ENCODE results near the gene ABHD14A. TPM values are rescaled to one million over a fixed set of nuclear protein-coding genes. Genes with fewer than 3 reads are reported as not detected.

Gene ABHD14A
- total and polyA plus RNA-seq, 2 of the 4 experiments (the other 2 are of a cell fraction), result 3.4 to 10.0 TPM

DNA sequence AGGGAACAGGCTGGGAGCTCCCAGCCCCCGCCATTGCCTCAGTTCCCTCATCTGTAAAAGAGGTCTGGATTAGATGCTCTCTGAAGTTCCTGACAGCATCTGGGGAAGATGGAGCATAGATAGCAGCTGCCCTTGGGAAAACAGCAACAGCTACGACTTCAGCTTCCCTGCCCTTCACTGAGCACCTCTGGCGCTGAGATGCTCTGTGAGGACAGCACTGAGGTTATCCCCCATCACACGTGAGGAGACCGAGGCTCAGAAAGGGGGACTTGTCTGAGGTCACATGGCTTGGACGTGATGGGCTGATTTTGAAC lies 31.9 kb downstream of the ABHD14A start:
- ChIA-PET CTCF (interaction anchor here (1.2 kb wide), 1 partner anchor 116 kb away, joined by 3 read pairs; no protein-coding TSS in a partner anchor), POLR2A (ENCODE audit: unreplicated experiment) (no interaction called here)
- H3K4ac ChIP-seq (ENCODE audit: low read depth, low read length), result no peak overlapping the region
- H3K9me1 ChIP-seq (ENCODE audit: insufficient read depth, low read length), result no peaks in the 10 kb centered on the region
- no peaks in the 10 kb centered on the region for H3K36me3 ChIP-seq (ENCODE audit: control insufficient read depth, insufficient read depth, low read length)
- no peaks in the 10 kb centered on the region for H3K9me3 ChIP-seq (ENCODE audit: control insufficient read depth, insufficient read depth, low read length)
- no peak overlapping the region; the same call in 1 of the 2 replicates for H2BK20ac ChIP-seq (ENCODE audit: low read depth, low read length)
- no peak overlapping the region for H3K14ac ChIP-seq (replicated peaks; ENCODE audit: low read depth, low read length)
- H2AK5ac ChIP-seq (ENCODE audit: low read depth, low read length), result no peak overlapping the region; the same call in 1 of the 2 replicates
- H3K4me1 ChIP-seq (ENCODE audit: control insufficient read depth, insufficient read depth, low read length), result peaks cover 11% of the 10 kb centered on the region
- no peak overlapping the region for H2BK5ac ChIP-seq (ENCODE audit: low read depth, low read length, poor library complexity, severe bottlenecking)
- DNase-seq (no peak), ATAC-seq (ENCODE audit: low read depth) (no peak)
- TF ChIP-seq MAZ (IDR thresholded peaks at IDR 0.05; ENCODE audit: borderline replicate concordance, low read depth, low read length) (no peak), RAD21 (IDR thresholded peaks at IDR 0.05; ENCODE audit: low read length) (no peak), POLR2A (IDR thresholded peaks at IDR 0.05; ENCODE audit: low read depth, low read length) (no peak), MAFK (IDR thresholded peaks at IDR 0.05; ENCODE audit: low read depth, low read length) (no peak), RFX5 (IDR thresholded peaks at IDR 0.05; ENCODE audit: low read depth, low read length) (no peak), CHD1 (IDR thresholded peaks at IDR 0.05; ENCODE audit: low read depth, low read length) (no peak), NFE2L2 (IDR thresholded peaks at IDR 0.05; ENCODE audit: low read depth, low read length) (no peak), FOS (IDR thresholded peaks at IDR 0.05; ENCODE audit: low read depth, low read length) (no peak), CEBPB (IDR thresholded peaks at IDR 0.05; ENCODE audit: low read depth, low read length) (no peak), BHLHE40 (IDR thresholded peaks at IDR 0.05; ENCODE audit: low read depth, low read length) (no peak), SMC3 (IDR thresholded peaks at IDR 0.05; ENCODE audit: low read depth, low read length) (no peak), RCOR1 (IDR thresholded peaks at IDR 0.05; ENCODE audit: insufficient replicate concordance, low read length) (no peak), MXI1 (IDR thresholded peaks at IDR 0.05; ENCODE audit: borderline replicate concordance, low read depth, low read length) (no peak)
- TF ChIP-seq, protein P1, sequence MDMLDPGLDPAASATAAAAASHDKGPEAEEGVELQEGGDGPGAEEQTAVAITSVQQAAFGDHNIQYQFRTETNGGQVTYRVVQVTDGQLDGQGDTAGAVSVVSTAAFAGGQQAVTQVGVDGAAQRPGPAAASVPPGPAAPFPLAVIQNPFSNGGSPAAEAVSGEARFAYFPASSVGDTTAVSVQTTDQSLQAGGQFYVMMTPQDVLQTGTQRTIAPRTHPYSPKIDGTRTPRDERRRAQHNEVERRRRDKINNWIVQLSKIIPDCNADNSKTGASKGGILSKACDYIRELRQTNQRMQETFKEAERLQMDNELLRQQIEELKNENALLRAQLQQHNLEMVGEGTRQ (IDR thresholded peaks at IDR 0.05; ENCODE audit: low read depth, low read length), result no peak
- TF ChIP-seq, protein P2, sequence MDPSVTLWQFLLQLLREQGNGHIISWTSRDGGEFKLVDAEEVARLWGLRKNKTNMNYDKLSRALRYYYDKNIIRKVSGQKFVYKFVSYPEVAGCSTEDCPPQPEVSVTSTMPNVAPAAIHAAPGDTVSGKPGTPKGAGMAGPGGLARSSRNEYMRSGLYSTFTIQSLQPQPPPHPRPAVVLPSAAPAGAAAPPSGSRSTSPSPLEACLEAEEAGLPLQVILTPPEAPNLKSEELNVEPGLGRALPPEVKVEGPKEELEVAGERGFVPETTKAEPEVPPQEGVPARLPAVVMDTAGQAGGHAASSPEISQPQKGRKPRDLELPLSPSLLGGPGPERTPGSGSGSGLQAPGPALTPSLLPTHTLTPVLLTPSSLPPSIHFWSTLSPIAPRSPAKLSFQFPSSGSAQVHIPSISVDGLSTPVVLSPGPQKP (IDR thresholded peaks at IDR 0.05; ENCODE audit: borderline replicate concordance, low read depth, low read length), result no peak
- TF ChIP-seq, protein P3, sequence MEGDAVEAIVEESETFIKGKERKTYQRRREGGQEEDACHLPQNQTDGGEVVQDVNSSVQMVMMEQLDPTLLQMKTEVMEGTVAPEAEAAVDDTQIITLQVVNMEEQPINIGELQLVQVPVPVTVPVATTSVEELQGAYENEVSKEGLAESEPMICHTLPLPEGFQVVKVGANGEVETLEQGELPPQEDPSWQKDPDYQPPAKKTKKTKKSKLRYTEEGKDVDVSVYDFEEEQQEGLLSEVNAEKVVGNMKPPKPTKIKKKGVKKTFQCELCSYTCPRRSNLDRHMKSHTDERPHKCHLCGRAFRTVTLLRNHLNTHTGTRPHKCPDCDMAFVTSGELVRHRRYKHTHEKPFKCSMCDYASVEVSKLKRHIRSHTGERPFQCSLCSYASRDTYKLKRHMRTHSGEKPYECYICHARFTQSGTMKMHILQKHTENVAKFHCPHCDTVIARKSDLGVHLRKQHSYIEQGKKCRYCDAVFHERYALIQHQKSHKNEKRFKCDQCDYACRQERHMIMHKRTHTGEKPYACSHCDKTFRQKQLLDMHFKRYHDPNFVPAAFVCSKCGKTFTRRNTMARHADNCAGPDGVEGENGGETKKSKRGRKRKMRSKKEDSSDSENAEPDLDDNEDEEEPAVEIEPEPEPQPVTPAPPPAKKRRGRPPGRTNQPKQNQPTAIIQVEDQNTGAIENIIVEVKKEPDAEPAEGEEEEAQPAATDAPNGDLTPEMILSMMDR (conservative IDR thresholded peaks at IDR 0.05; ENCODE audit: low read depth, low read length), result no peak
- H3K4me2 ChIP-seq (ENCODE audit: low read depth, low read length), result no peak overlapping the region
- no CpG with 5 or more reads among the region's 6 CpGs for WGBS, 2 experiments (ENCODE audit: extremely low coverage in 2 of 2, insufficient read length in 1 of 2)
- no peak overlapping the region; a peak in 1 of 4 replicates for H4K8ac ChIP-seq (ENCODE audit: low read depth in 2 of 2, low read length in 2 of 2)
- H2BK120ac ChIP-seq (ENCODE audit: low read depth, low read length), result no peak overlapping the region
- no peak overlapping the region for H2AK9ac ChIP-seq (replicated peaks; ENCODE audit: low read depth, low read length, poor library complexity)
- H3K23ac ChIP-seq (ENCODE audit: low read depth, low read length), result no peak overlapping the region
- no peak overlapping the region for H2BK15ac ChIP-seq (ENCODE audit: low read depth, low read length)
- no peak overlapping the region for H4K5ac ChIP-seq (ENCODE audit: low read depth, low read length)
- no peaks in the 10 kb centered on the region for H4K20me1 ChIP-seq (ENCODE audit: insufficient read depth, low read length)
- no peaks in the 10 kb centered on the region for H3K79me1 ChIP-seq (ENCODE audit: low read depth in 1 of 2, low read length in 2 of 2)
- no peaks in the 10 kb centered on the region for H3K27me3 ChIP-seq (ENCODE audit: control insufficient read depth, insufficient read depth, low read length)
- H4K91ac ChIP-seq (ENCODE audit: insufficient read depth, low read depth, low read length), result no peak overlapping the region
- no peak overlapping the region for H3K56ac ChIP-seq (ENCODE audit: extremely low read depth, insufficient read depth, low read length)
- H3K27ac ChIP-seq (ENCODE audit: insufficient read depth, low read length), result no peak overlapping the region
- in situ Hi-C loops (cut with MboI; ENCODE audit: low sequenced_read_pairs), result no loop called here
- BruUV-seq (replicated peaks), result no TSS peak
- H3K18ac ChIP-seq (ENCODE audit: low read depth, low read length), result no peak overlapping the region
- no peak overlapping the region for H3K9ac ChIP-seq (ENCODE audit: low read depth, low read length)
- peak overlapping the region; percentile 5 for H2AFZ ChIP-seq (replicated peaks; ENCODE audit: low read length, poor library complexity)
- no peak overlapping the region for H3K4me3 ChIP-seq (ENCODE audit: insufficient read depth, low read depth, low read length)
- intact Hi-C loops (cut with micrococcal nuclease), result no loop called here
- dilution Hi-C loops (cut with HindIII; ENCODE audit: low sequenced_read_pairs, unreplicated experiment), result no loop called here
